Retina (tissue), 1 donor: Measurements from ENCODE around the gene PUM2.

Experiments
- DNase-seq: peaks from one replicate; pipeline ENCODE4 v3.0.0-alpha.2; 2016

PUM2 gene

GRCh38 chr2:20215183-20216040 is 135.2 kb downstream of the PUM2 start:
- no peak for DNase-seq

- no peak for DNase-seq
Measured at GRCh38 chr2:20214566-20215182, 136.0 kb downstream of the PUM2 start.

- no peak for DNase-seq
Measured at GRCh38 chr2:20213651-20214565, 136.7 kb downstream of the PUM2 start.

- no peak for DNase-seq
Measured at GRCh38 chr2:20212871-20213503, 137.7 kb downstream of the PUM2 start.

GRCh38 chr2:20212459-20212870 is 138.2 kb downstream of the PUM2 start:
- peak; percentile 60 for DNase-seq

- peak; percentile 47 for DNase-seq
Measured at GRCh38 chr2:20211860-20212458, 138.7 kb downstream of the PUM2 start.

GRCh38 chr2:20211420-20211819 is 139.2 kb downstream of the PUM2 start:
- no peak for DNase-seq

GRCh38 chr2:20210462-20210861 is 140.2 kb downstream of the PUM2 start:
- no peak for DNase-seq

- no peak for DNase-seq
Measured at GRCh38 chr2:20209373-20210109, 141.1 kb downstream of the PUM2 start.

GRCh38 chr2:20208476-20208859 is 142.2 kb downstream of the PUM2 start:
- DNase-seq: no peak

GRCh38 chr2:20207051-20207450 is 143.6 kb downstream of the PUM2 start:
- DNase-seq: no peak

GRCh38 chr2:20205915-20206524 is 144.6 kb downstream of the PUM2 start:
- no peak for DNase-seq

GRCh38 chr2:20205069-20205468 is 145.6 kb downstream of the PUM2 start:
- no peak for DNase-seq

- DNase-seq: no peak
Measured at GRCh38 chr2:20203521-20204225, 147.0 kb downstream of the PUM2 start.

GRCh38 chr2:20203072-20203471 is 147.6 kb downstream of the PUM2 start:
- DNase-seq: no peak

GRCh38 chr2:20201671-20202070 is 149.0 kb downstream of the PUM2 start:
- no peak for DNase-seq

GRCh38 chr2:20200697-20201555 is 149.7 kb downstream of the PUM2 start:
- no peak for DNase-seq

GRCh38 chr2:20199633-20200270 is 150.9 kb downstream of the PUM2 start:
- DNase-seq: no peak
